Measurements from ENCODE around the gene FHAD1. TPM values are rescaled to one million over a fixed set of nuclear protein-coding genes. Genes with fewer than 3 reads are reported as not detected.

The FHAD1 gene
- total RNA-seq, 1 donor from 2014 or later, result not detected

DNA sequence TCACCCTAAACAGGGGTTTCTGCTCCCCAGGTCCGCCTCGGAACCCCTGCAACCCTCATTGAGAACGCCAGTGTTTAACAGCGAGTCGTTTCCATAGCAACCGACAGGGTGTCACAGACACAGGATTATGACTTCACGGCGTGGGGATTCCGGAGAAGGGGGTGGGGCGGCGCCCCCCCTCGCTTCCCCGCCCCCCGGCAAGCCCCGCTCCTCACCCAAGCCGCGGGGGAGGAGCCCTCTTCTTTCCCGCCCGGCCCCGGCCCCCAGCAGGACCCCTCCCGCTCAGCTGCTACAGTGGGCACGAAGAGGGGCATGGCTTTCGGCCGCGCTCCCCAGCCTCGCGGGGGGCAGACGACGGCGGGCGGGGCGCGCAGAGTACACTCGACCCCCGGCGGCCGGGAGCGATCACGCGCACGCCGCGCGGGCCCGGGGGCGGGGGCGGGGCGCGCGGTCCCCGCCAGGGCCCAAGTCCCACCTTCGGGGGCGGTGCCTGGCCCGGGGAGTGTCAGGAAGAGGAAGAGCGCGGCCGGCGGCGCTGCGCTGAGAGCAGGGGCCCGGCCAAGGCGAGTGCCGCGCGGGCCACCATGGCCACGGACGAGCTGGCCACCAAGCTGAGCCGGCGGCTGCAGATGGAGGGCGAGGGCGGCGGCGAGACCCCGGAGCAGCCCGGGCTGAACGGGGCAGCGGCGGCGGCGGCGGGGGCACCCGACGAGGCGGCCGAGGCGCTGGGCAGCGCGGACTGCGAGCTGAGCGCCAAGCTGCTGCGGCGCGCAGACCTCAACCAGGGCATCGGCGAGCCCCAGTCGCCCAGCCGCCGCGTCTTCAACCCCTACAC, 162.6 kb downstream of the FHAD1 start, which contains the start of gene EFHD2:
EFHD2 (plus strand) TSS at position 501 of the 835 bp plus-strand sequence; CDS start at position 585, 84 bp downstream.
- peak within 1 kb of the TSS; percentile 93 for H3K27ac ChIP-seq
- TF ChIP-seq POLR2AphosphoS5 (IDR thresholded peaks at IDR 0.05; ENCODE audit: insufficient read depth in 1 of 2, low read depth in 1 of 2), result no peak
- peak in 1 of 2 donors; percentile 91 for TF ChIP-seq POLR2A (IDR thresholded peaks at IDR 0.05)
- intact Hi-C loops (cut with DNase I), result no loop called here
- no peaks in the 10 kb centered on the region for H3K9me3 ChIP-seq
- H3K4me3 ChIP-seq, result peak within 1 kb of the TSS; percentile 69 to 81
- H3K27me3 ChIP-seq, result no peaks in the 10 kb centered on the region
- peaks cover 66% of the 10 kb centered on the region for H3K4me1 ChIP-seq
- H3K36me3 ChIP-seq, result no peaks in the 10 kb centered on the region
- DNase-seq (ENCODE audit: extremely low spot score in 2 of 2), result no peak

DNA sequence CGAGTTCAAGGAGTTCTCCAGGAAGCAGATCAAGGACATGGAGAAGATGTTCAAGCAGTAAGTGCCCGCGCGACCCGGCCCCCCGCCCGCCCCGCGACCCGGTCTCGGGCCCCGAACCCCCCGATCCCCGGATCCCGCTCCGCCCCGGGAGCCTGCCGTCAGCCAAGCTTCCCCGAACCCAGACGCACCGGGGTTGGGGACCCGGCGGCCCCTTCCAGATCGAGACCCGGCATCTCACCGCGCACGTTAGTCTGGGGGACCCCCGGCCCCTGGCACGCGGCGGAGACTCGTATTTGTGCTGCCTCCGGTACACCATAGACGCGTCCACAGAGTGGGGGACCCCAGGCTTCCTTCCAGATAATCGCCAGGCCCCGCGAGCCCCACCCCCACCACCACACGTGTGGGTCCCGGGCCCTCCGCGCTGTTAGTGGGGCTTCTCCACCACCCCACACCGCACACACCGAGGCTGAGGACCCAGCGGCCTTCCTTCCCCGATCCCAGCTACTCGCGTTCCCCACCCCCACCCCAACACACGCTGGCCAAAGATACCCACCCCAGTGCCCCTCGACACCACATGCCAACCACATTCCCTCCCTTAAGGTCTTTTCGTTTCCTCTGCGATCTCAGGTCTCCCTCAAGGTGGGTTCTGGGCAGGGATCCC, 163.3 kb downstream of the FHAD1 start:
- no peaks in the 10 kb centered on the region for H3K9me3 ChIP-seq
- no peak for TF ChIP-seq POLR2AphosphoS5 (IDR thresholded peaks at IDR 0.05; ENCODE audit: insufficient read depth in 1 of 2, low read depth in 1 of 2)
- TF ChIP-seq, protein P1, sequence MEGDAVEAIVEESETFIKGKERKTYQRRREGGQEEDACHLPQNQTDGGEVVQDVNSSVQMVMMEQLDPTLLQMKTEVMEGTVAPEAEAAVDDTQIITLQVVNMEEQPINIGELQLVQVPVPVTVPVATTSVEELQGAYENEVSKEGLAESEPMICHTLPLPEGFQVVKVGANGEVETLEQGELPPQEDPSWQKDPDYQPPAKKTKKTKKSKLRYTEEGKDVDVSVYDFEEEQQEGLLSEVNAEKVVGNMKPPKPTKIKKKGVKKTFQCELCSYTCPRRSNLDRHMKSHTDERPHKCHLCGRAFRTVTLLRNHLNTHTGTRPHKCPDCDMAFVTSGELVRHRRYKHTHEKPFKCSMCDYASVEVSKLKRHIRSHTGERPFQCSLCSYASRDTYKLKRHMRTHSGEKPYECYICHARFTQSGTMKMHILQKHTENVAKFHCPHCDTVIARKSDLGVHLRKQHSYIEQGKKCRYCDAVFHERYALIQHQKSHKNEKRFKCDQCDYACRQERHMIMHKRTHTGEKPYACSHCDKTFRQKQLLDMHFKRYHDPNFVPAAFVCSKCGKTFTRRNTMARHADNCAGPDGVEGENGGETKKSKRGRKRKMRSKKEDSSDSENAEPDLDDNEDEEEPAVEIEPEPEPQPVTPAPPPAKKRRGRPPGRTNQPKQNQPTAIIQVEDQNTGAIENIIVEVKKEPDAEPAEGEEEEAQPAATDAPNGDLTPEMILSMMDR (IDR thresholded peaks at IDR 0.05), result no peak
- H3K27ac ChIP-seq, result peak overlapping the region; percentile 93
- H3K36me3 ChIP-seq, result no peaks in the 10 kb centered on the region
- intact Hi-C loops (cut with DNase I), result no loop called here
- no peaks in the 10 kb centered on the region for H3K27me3 ChIP-seq
- H3K4me1 ChIP-seq, result peaks cover 68% of the 10 kb centered on the region
- peak overlapping the region; percentile 69 to 81 for H3K4me3 ChIP-seq
- no peak for DNase-seq (ENCODE audit: extremely low spot score in 2 of 2)

DNA sequence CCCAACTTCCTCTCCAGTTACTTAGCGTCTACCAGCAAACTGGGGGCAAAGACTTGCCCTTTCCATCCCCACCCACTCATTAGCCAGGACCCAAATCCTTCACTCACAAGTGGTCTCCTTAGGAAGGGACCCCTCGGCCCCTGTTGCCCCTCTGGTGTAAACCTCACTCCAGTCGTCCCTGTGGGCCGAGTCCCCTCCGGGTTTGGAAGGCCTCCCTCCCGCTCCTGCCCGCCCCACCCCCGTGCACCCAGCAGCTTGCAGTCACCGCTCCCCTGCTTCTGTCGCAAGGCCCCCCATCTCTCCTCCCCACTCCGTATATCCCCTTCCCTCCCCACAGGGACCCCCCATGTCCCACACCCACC, 163.8 kb downstream of the FHAD1 start:
- H3K36me3 ChIP-seq, result no peaks in the 10 kb centered on the region
- H3K27me3 ChIP-seq, result no peaks in the 10 kb centered on the region
- peaks cover 73% of the 10 kb centered on the region for H3K4me1 ChIP-seq
- H3K4me3 ChIP-seq, result peak overlapping the region; percentile 69 to 81
- intact Hi-C loops (cut with DNase I), result no loop called here
- no peaks in the 10 kb centered on the region for H3K9me3 ChIP-seq
- H3K27ac ChIP-seq, result peak overlapping the region; percentile 93
- TF ChIP-seq POLR2AphosphoS5 (IDR thresholded peaks at IDR 0.05; ENCODE audit: insufficient read depth in 1 of 2, low read depth in 1 of 2) (no peak), POLR2A (IDR thresholded peaks at IDR 0.05) (no peak)
- TF ChIP-seq, protein P1 (IDR thresholded peaks at IDR 0.05), result no peak
- no peak for DNase-seq (ENCODE audit: extremely low spot score in 2 of 2)

GRCh38 chr1:15411593-15412137, 164.6 kb downstream of the FHAD1 start:
- Histone ChIP-seq H3K9me3 (no peaks in the 10 kb centered on the region), H3K4me1 (peaks cover 78% of the 10 kb centered on the region), H3K4me3 (peak overlapping the region; percentile 69 to 81), H3K27me3 (no peaks in the 10 kb centered on the region), H3K27ac (peak overlapping the region; percentile 93), H3K36me3 (no peaks in the 10 kb centered on the region)
- DNase-seq (ENCODE audit: extremely low spot score in 2 of 2), result no peak
- intact Hi-C loops (cut with DNase I), result no loop called here
- no peak for TF ChIP-seq POLR2A (IDR thresholded peaks at IDR 0.05)
- TF ChIP-seq, protein P1 (IDR thresholded peaks at IDR 0.05), result no peak
- TF ChIP-seq POLR2AphosphoS5 (IDR thresholded peaks at IDR 0.05; ENCODE audit: insufficient read depth in 1 of 2, low read depth in 1 of 2), result peak in 1 of 2 donors; percentile 30

GRCh38 chr1:15412175-15412800, 165.3 kb downstream of the FHAD1 start:
- Histone ChIP-seq H3K4me3 (peak overlapping the region; percentile 69 to 81), H3K27me3 (no peaks in the 10 kb centered on the region), H3K9me3 (no peaks in the 10 kb centered on the region), H3K36me3 (no peaks in the 10 kb centered on the region), H3K4me1 (peaks cover 79% of the 10 kb centered on the region), H3K27ac (peak overlapping the region; percentile 93)
- intact Hi-C loops (cut with DNase I), result no loop called here
- TF ChIP-seq POLR2AphosphoS5 (IDR thresholded peaks at IDR 0.05; ENCODE audit: insufficient read depth in 1 of 2, low read depth in 1 of 2) (no peak), POLR2A (IDR thresholded peaks at IDR 0.05) (no peak)
- TF ChIP-seq, protein P1 (IDR thresholded peaks at IDR 0.05), result no peak
- no peak for DNase-seq (ENCODE audit: extremely low spot score in 2 of 2)
